ENCODE data around the gene SLC6A3. TPM values are rescaled to one million over a fixed set of nuclear protein-coding genes. Genes with fewer than 3 reads are reported as not detected.

Gene SLC6A3
- total and polyA plus RNA-seq, 2 donors (not counting 3 experiments of a cell fraction or from before 2014, with no cell fraction given) = not detected

- Histone ChIP-seq H4K20me1 (replicated peaks; ENCODE audit: control insufficient read depth, extremely low read depth, insufficient read depth, low read length) (no peaks in the 10 kb centered on the region), H3K4me3 (replicated peaks in 1 of 3; ENCODE audit: insufficient read depth in 1 of 3, low read depth in 1 of 3, low read length in 3 of 3) (no peak overlapping the region), H3K36me3 (ENCODE audit: control insufficient read depth in 2 of 2, extremely low read depth in 1 of 2, insufficient read depth in 2 of 2, low read length in 2 of 2) (no peaks in the 10 kb centered on the region), H2AFZ (ENCODE audit: low read depth, low read length) (no peak overlapping the region), H3K9me3 (replicated peaks; ENCODE audit: control insufficient read depth, insufficient read depth, low read length) (no peaks in the 10 kb centered on the region), H3K27ac (ENCODE audit: insufficient read depth, low read depth, low read length) (no peak overlapping the region), H3K79me2 (ENCODE audit: control insufficient read depth, insufficient read depth, low read length) (no peaks in the 10 kb centered on the region), H3K4me2 (ENCODE audit: insufficient read depth, low read length) (no peak overlapping the region), H3K4me1 (ENCODE audit: control insufficient read depth, extremely low read depth, insufficient read depth, low read length) (no peaks in the 10 kb centered on the region), H3K9ac (replicated peaks; ENCODE audit: extremely low read depth, insufficient read depth, low read length) (no peak overlapping the region), H3K27me3 (ENCODE audit: control insufficient read depth in 2 of 2, insufficient read depth in 2 of 2, low read length in 2 of 2) (peaks cover 0 to 3% of the 10 kb centered on the region in 2 experiments), H3K9me1 (replicated peaks; ENCODE audit: control insufficient read depth, extremely low read depth, insufficient read depth, low read length) (no peaks in the 10 kb centered on the region)
- no peak for DNase-seq (ENCODE audit: low read depth, low spot score)
- no peak for FAIRE-seq
- POLR2A ChIA-PET = no interaction called here
- no peak for TF ChIP-seq FOS (IDR thresholded peaks at IDR 0.05; ENCODE audit: borderline replicate concordance, insufficient read depth, low read length)
- no peak for TF ChIP-seq GATA2 (IDR thresholded peaks at IDR 0.05; ENCODE audit: insufficient read depth, insufficient read length, low read depth, low read length)
- TF ChIP-seq MAX (IDR thresholded peaks at IDR 0.05; ENCODE audit: insufficient read depth, insufficient read length) = no peak
- no peak for TF ChIP-seq POLR2A (IDR thresholded peaks at IDR 0.05; ENCODE audit: low read depth, low read length)
- no peak for TF ChIP-seq EZH2 (IDR thresholded peaks at IDR 0.05; ENCODE audit: borderline replicate concordance, low read depth, low read length, severe bottlenecking)
- no TSS peak for BruUV-seq (replicated peaks)
- dilution Hi-C loops (cut with MboI; ENCODE audit: extremely low pct_ligation_motif_present, low sequenced_read_pairs) (no loop called here), intact Hi-C loops (cut with micrococcal nuclease) (no loop called here)
- CTCF ChIA-PET = interaction anchor here (1.6 kb wide), 1 partner anchor 269 kb away, joined by 4 read pairs; no protein-coding TSS in a partner anchor
Measured at GRCh38 chr5:1375871-1376810, 69.1 kb downstream of the SLC6A3 start.

- CTCF ChIA-PET = interaction anchor here (1.6 kb wide), 1 partner anchor 270 kb away, joined by 4 read pairs; no protein-coding TSS in a partner anchor
- FAIRE-seq (no peak), DNase-seq (ENCODE audit: low read depth, low spot score) (no peak)
- POLR2A ChIA-PET = no interaction called here
- TF ChIP-seq EZH2 (IDR thresholded peaks at IDR 0.05; ENCODE audit: borderline replicate concordance, low read depth, low read length, severe bottlenecking) (no peak), POLR2A (IDR thresholded peaks at IDR 0.05; ENCODE audit: low read depth, low read length) (no peak)
- dilution Hi-C loops (cut with MboI; ENCODE audit: extremely low pct_ligation_motif_present, low sequenced_read_pairs) (no loop called here), intact Hi-C loops (cut with micrococcal nuclease) (no loop called here)
- Histone ChIP-seq H3K36me3 (ENCODE audit: control insufficient read depth in 2 of 2, extremely low read depth in 1 of 2, insufficient read depth in 2 of 2, low read length in 2 of 2) (no peaks in the 10 kb centered on the region), H3K9ac (replicated peaks; ENCODE audit: extremely low read depth, insufficient read depth, low read length) (no peak overlapping the region), H3K4me3 (replicated peaks in 1 of 3; ENCODE audit: insufficient read depth in 1 of 3, low read depth in 1 of 3, low read length in 3 of 3) (no peak overlapping the region), H3K27ac (ENCODE audit: insufficient read depth, low read depth, low read length) (no peak overlapping the region), H3K79me2 (ENCODE audit: control insufficient read depth, insufficient read depth, low read length) (no peaks in the 10 kb centered on the region), H3K4me1 (ENCODE audit: control insufficient read depth, extremely low read depth, insufficient read depth, low read length) (no peaks in the 10 kb centered on the region), H3K9me3 (replicated peaks; ENCODE audit: control insufficient read depth, insufficient read depth, low read length) (no peaks in the 10 kb centered on the region), H2AFZ (ENCODE audit: low read depth, low read length) (no peak overlapping the region), H3K27me3 (ENCODE audit: control insufficient read depth in 2 of 2, insufficient read depth in 2 of 2, low read length in 2 of 2) (peaks cover 0 to 3% of the 10 kb centered on the region in 2 experiments), H3K9me1 (replicated peaks; ENCODE audit: control insufficient read depth, extremely low read depth, insufficient read depth, low read length) (no peaks in the 10 kb centered on the region), H3K4me2 (ENCODE audit: insufficient read depth, low read length) (no peak overlapping the region), H4K20me1 (replicated peaks; ENCODE audit: control insufficient read depth, extremely low read depth, insufficient read depth, low read length) (no peaks in the 10 kb centered on the region)
- BruUV-seq (replicated peaks) = no TSS peak
Measured at GRCh38 chr5:1374679-1375055, 70.6 kb downstream of the SLC6A3 start.
